Measurements from ENCODE around the gene RAB40C.

DNA sequence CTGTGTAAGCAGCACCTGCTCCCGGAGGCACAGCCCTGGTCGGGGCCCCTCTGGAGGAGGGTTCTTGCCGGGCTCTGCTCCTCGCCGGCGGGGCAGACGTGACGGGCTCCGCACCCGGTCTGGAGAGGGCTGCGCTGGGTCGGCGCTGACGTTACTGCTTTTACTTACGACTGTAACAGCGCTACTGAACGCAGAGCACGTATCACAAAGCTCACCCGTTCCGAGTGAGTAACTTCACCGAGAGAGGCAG lies 1.3 kb upstream of the RAB40C start:
- TF ChIP-seq EP300 (IDR thresholded peaks at IDR 0.05), result no peak
- TF ChIP-seq, protein P1, sequence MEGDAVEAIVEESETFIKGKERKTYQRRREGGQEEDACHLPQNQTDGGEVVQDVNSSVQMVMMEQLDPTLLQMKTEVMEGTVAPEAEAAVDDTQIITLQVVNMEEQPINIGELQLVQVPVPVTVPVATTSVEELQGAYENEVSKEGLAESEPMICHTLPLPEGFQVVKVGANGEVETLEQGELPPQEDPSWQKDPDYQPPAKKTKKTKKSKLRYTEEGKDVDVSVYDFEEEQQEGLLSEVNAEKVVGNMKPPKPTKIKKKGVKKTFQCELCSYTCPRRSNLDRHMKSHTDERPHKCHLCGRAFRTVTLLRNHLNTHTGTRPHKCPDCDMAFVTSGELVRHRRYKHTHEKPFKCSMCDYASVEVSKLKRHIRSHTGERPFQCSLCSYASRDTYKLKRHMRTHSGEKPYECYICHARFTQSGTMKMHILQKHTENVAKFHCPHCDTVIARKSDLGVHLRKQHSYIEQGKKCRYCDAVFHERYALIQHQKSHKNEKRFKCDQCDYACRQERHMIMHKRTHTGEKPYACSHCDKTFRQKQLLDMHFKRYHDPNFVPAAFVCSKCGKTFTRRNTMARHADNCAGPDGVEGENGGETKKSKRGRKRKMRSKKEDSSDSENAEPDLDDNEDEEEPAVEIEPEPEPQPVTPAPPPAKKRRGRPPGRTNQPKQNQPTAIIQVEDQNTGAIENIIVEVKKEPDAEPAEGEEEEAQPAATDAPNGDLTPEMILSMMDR (IDR thresholded peaks at IDR 0.05), result no peak
- no peak for TF ChIP-seq POLR2A (IDR thresholded peaks at IDR 0.05; ENCODE audit: low read length)
- no peak for TF ChIP-seq PHF8 (IDR thresholded peaks at IDR 0.05; ENCODE audit: borderline replicate concordance, low read depth)
- TF ChIP-seq FOSL2 (IDR thresholded peaks at IDR 0.05), result no peak
- no peak for TF ChIP-seq FOSL2 (CRISPR knock-in tag; IDR thresholded peaks at IDR 0.05)
- TF ChIP-seq RAD21 (conservative IDR thresholded peaks at IDR 0.05 in 1 of 2, IDR thresholded peaks at IDR 0.05 in 1 of 2), result no peak
- TF ChIP-seq, protein P2, sequence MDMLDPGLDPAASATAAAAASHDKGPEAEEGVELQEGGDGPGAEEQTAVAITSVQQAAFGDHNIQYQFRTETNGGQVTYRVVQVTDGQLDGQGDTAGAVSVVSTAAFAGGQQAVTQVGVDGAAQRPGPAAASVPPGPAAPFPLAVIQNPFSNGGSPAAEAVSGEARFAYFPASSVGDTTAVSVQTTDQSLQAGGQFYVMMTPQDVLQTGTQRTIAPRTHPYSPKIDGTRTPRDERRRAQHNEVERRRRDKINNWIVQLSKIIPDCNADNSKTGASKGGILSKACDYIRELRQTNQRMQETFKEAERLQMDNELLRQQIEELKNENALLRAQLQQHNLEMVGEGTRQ (IDR thresholded peaks at IDR 0.05), result no peak
- no peak for TF ChIP-seq RARB (CRISPR knock-in tag; IDR thresholded peaks at IDR 0.05)
- no peak for TF ChIP-seq RCOR1 (IDR thresholded peaks at IDR 0.05; ENCODE audit: low read depth, low read length)
- TF ChIP-seq, protein P3, sequence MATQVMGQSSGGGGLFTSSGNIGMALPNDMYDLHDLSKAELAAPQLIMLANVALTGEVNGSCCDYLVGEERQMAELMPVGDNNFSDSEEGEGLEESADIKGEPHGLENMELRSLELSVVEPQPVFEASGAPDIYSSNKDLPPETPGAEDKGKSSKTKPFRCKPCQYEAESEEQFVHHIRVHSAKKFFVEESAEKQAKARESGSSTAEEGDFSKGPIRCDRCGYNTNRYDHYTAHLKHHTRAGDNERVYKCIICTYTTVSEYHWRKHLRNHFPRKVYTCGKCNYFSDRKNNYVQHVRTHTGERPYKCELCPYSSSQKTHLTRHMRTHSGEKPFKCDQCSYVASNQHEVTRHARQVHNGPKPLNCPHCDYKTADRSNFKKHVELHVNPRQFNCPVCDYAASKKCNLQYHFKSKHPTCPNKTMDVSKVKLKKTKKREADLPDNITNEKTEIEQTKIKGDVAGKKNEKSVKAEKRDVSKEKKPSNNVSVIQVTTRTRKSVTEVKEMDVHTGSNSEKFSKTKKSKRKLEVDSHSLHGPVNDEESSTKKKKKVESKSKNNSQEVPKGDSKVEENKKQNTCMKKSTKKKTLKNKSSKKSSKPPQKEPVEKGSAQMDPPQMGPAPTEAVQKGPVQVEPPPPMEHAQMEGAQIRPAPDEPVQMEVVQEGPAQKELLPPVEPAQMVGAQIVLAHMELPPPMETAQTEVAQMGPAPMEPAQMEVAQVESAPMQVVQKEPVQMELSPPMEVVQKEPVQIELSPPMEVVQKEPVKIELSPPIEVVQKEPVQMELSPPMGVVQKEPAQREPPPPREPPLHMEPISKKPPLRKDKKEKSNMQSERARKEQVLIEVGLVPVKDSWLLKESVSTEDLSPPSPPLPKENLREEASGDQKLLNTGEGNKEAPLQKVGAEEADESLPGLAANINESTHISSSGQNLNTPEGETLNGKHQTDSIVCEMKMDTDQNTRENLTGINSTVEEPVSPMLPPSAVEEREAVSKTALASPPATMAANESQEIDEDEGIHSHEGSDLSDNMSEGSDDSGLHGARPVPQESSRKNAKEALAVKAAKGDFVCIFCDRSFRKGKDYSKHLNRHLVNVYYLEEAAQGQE (IDR thresholded peaks at IDR 0.05), result no peak; the same call in 1 of the 2 replicates
- TF ChIP-seq BHLHE40 (IDR thresholded peaks at IDR 0.05; ENCODE audit: low read depth, low read length), result no peak

All from A549 (cell line).